ENCODE results near the gene A3GALT2. TPM values are rescaled to one million over a fixed set of nuclear protein-coding genes. Genes with fewer than 3 reads are reported as not detected.

The A3GALT2 gene
- total and polyA plus RNA-seq, 9 of the 15 experiments (the other 6 are each of a cell fraction or from before 2014, with no cell fraction given): not detected

GRCh38 chr1:33268927-33269610, 51.8 kb downstream of the A3GALT2 start:
- Histone ChIP-seq H3K9me1 (ENCODE audit: control insufficient read depth, insufficient read depth, low read length) (no peaks in the 10 kb centered on the region), H3K27me3 (ENCODE audit: control insufficient read depth in 2 of 2, insufficient read depth in 2 of 2, low read length in 2 of 2) (peaks cover 0 to 37% of the 10 kb centered on the region in 2 experiments; a peak in 4 of 5 replicates), H3K9me3 (replicated peaks; ENCODE audit: control insufficient read depth, insufficient read depth, low read depth, low read length) (no peaks in the 10 kb centered on the region), H3K4me2 (ENCODE audit: insufficient read depth, low read length) (no peak overlapping the region), H3K4me3 (no peak overlapping the region), H3K36me3 (ENCODE audit: control insufficient read depth, insufficient read depth, low read length) (no peaks in the 10 kb centered on the region), H2AFZ (ENCODE audit: low read depth, low read length) (no peak overlapping the region), H3K79me2 (ENCODE audit: control insufficient read depth, insufficient read depth, low read length) (no peaks in the 10 kb centered on the region), H3K9ac (ENCODE audit: insufficient read depth in 1 of 2, low read depth in 2 of 2, low read length in 2 of 2) (no peak overlapping the region), H3K27ac (ENCODE audit: extremely low read depth, low read depth, low read length) (no peak overlapping the region), H4K20me1 (replicated peaks; ENCODE audit: control insufficient read depth, insufficient read depth, low read length) (peaks cover 14% of the 10 kb centered on the region; the same call in 1 of the 2 replicates), H3K4me1 (replicated peaks in 1 of 2; ENCODE audit: control insufficient read depth in 2 of 2, insufficient read depth in 2 of 2, low read length in 2 of 2) (no peaks in the 10 kb centered on the region)
- CTCF ChIA-PET (ENCODE audit: low intra/inter-chr PET ratio): no interaction called here
- intact Hi-C loops (cut with micrococcal nuclease): no loop called here
- FAIRE-seq: no peak
- DNase-seq (ENCODE audit: extremely low read depth in 1 of 4, low spot score in 3 of 4): no peak
- BruUV-seq (replicated peaks): no TSS peak
- TF ChIP-seq PURB (CRISPR knock-in tag; IDR thresholded peaks at IDR 0.05; ENCODE audit: low read depth) (no peak), EGR1 (conservative IDR thresholded peaks at IDR 0.05) (no peak), YY1 (IDR thresholded peaks at IDR 0.05; ENCODE audit: borderline replicate concordance in 1 of 3, control insufficient read depth in 1 of 3, extremely low read depth in 1 of 3, insufficient read depth in 3 of 3, insufficient read length in 1 of 3, insufficient replicate concordance in 2 of 3, low read depth in 1 of 3, low read length in 2 of 3) (no peak), CREB1 (IDR thresholded peaks at IDR 0.05) (no peak), CREB1 (CRISPR knock-in tag; IDR thresholded peaks at IDR 0.05) (no peak), HINFP (tag; conservative IDR thresholded peaks at IDR 0.05; ENCODE audit: low read depth) (no peak), CEBPG (CRISPR knock-in tag; IDR thresholded peaks at IDR 0.05) (no peak), CEBPG (tag; conservative IDR thresholded peaks at IDR 0.05 in 1 of 2, IDR thresholded peaks at IDR 0.05 in 1 of 2) (no peak), PHTF2 (CRISPR knock-in tag; IDR thresholded peaks at IDR 0.05) (no peak), KLF1 (tag; IDR thresholded peaks at IDR 0.05) (no peak), RB1 (IDR thresholded peaks at IDR 0.05; ENCODE audit: low read depth) (no peak), TOE1 (IDR thresholded peaks at IDR 0.05; ENCODE audit: borderline replicate concordance) (no peak), TOE1 (CRISPR knock-in tag; IDR thresholded peaks at IDR 0.05; ENCODE audit: borderline replicate concordance, low read depth) (no peak), U2AF2 (optimal IDR thresholded peaks at IDR 0.05; ENCODE audit: low read depth, low read length) (no peak), HLTF (IDR thresholded peaks at IDR 0.05) (no peak)
- 0% methylated on average over 5 of the region's 5 CpGs for WGBS (ENCODE audit: insufficient coverage, low coverage, missing lambda C conversion rate)
- in situ Hi-C loops (cut with MboI): no loop called here
- no peak for ATAC-seq
- POLR2A ChIA-PET: interaction anchor here (0.5 to 0.8 kb wide), 4 partner anchors 10 to 476 kb away, joined by 3 to 4 read pairs (median 4); no protein-coding TSS in a partner anchor
